H1 (cell line): ENCODE measurements around the gene IL26. TPM values are rescaled to one million over a fixed set of nuclear protein-coding genes. Genes with fewer than 3 reads are reported as not detected.

Source experiments
- CTCF ChIA-PET: fragments of 300-600 bp; sonication (Branson Sonifier 250); formaldehyde crosslinking; loops from one replicate; lab custom pipeline; 2021; ENCODE audit not compliant: partially characterized antibody; lab: Charles Lee
- POLR2A ChIA-PET: fragments of 300-600 bp; sonication (Branson Sonifier 250); formaldehyde crosslinking; loops from one replicate; lab custom pipeline; 2021; ENCODE audit warnings: inconsistent platforms; ENCODE audit not compliant: partially characterized antibody; lab: Charles Lee
- DNase-seq, 2 experiments: peaks; one replicate each; pipeline versions ENCODE4 v3.0.0 to v3.0.0-alpha.2; 2010 to 2022; ENCODE audit warnings: low spot score in 2 of 2, low read depth in 1 of 2, mixed read lengths in 1 of 2
- FAIRE-seq: peaks from 2 replicates; lab custom pipeline; 2011; peaks lifted over from hg19 to GRCh38; lab: Jason Lieb, UNC
- H2AFZ ChIP-seq: 2 replicates; pipeline ENCODE4 v1.8.1; 2012; ENCODE audit warnings: low read length, inconsistent platforms
- H2AK5ac ChIP-seq: 2 replicates; pipeline ENCODE4 v1.6.1; 2013; ENCODE audit warnings: low read depth, low read length
- H2BK120ac ChIP-seq: replicated peaks from 2 replicates; pipeline ENCODE3; 2013; ENCODE audit warnings: low read depth, low read length, inconsistent platforms
- H2BK12ac ChIP-seq: 2 replicates; pipeline ENCODE4 v1.6.1; 2013; ENCODE audit warnings: low read depth, low read length
- H2BK15ac ChIP-seq: 2 replicates; pipeline ENCODE4 v1.6.1; 2013; ENCODE audit warnings: low read length
- H2BK20ac ChIP-seq: 2 replicates; pipeline ENCODE4 v1.6.1; 2013; ENCODE audit warnings: low read length
- H2BK5ac ChIP-seq: 2 replicates; pipeline ENCODE4 v1.6.1; 2013; ENCODE audit warnings: low read depth, low read length
- H3K14ac ChIP-seq: 2 replicates; pipeline ENCODE4 v1.6.1; 2013; ENCODE audit warnings: inconsistent platforms; ENCODE audit not compliant: insufficient read length
- H3K18ac ChIP-seq: 2 replicates; pipeline ENCODE4 v1.6.1; 2013; ENCODE audit warnings: low read length; ENCODE audit errors: extremely low read depth
- H3K23ac ChIP-seq: 2 replicates; pipeline ENCODE4 v1.6.1; 2013; ENCODE audit warnings: inconsistent platforms; ENCODE audit not compliant: insufficient read length
- H3K23me2 ChIP-seq: 2 replicates; pipeline ENCODE4 v1.6.1; 2013; ENCODE audit warnings: low read depth, low read length
- H3K27ac ChIP-seq: 2 replicates; pipeline ENCODE4 v1.6.1; 2011; ENCODE audit warnings: low read depth, low read length, inconsistent platforms
- H3K27me3 ChIP-seq, 4 experiments: replicated peaks in 1 of 4; 1 replicate in 1 of 4; 2 replicates in 3 of 4; pipeline versions ENCODE4 v1.6.1 to v1.8.1; 2011 to 2013; ENCODE audit warnings: low read length in 3 of 4, mild to moderate bottlenecking in 3 of 4, inconsistent platforms in 2 of 4, mixed read lengths in 2 of 4, moderate library complexity in 1 of 4; ENCODE audit not compliant: control insufficient read depth in 3 of 4, insufficient read depth in 3 of 4; ENCODE audit errors: extremely low read depth in 1 of 4
- H3K36me3 ChIP-seq, 4 experiments: 2 replicates each; pipeline versions ENCODE4 v1.6.1 to v1.8.1; 2011 to 2013; ENCODE audit warnings: mild to moderate bottlenecking in 4 of 4, low read length in 3 of 4, moderate library complexity in 2 of 4, control low read depth in 1 of 4, inconsistent platforms in 1 of 4; ENCODE audit not compliant: insufficient read depth in 4 of 4, control insufficient read depth in 2 of 4
- H3K4ac ChIP-seq: replicated peaks from 2 replicates; pipeline ENCODE3; 2013; ENCODE audit warnings: low read length, low read depth, mixed read lengths, inconsistent platforms; ENCODE audit not compliant: insufficient read length
- H3K4me1 ChIP-seq, 4 experiments: replicated peaks in 1 of 4; 1 replicate in 1 of 4; 2 replicates in 3 of 4; pipeline versions ENCODE4 v1.6.1 to v1.8.1; 2011 to 2013; ENCODE audit warnings: low read length in 3 of 4, inconsistent platforms in 2 of 4, mixed read lengths in 1 of 4; ENCODE audit not compliant: insufficient read depth in 4 of 4, control insufficient read depth in 3 of 4
- H3K4me2 ChIP-seq, 2 experiments: 2 replicates each; pipeline versions ENCODE4 v1.6.1 to v1.8.1; 2011 to 2013; ENCODE audit warnings: low read depth in 2 of 2, low read length in 2 of 2, control low read depth in 1 of 2, inconsistent platforms in 1 of 2, mild to moderate bottlenecking in 1 of 2; ENCODE audit not compliant: insufficient read depth in 1 of 2
- H3K4me3 ChIP-seq, 4 experiments: fragments of 200-600, 300-600 bp in 1 of 4; sonication (generic), shearing (Covaris generic), sonication (Bioruptor Twin) in 1 of 4; 2 replicates each; pipeline versions ENCODE4 v1.5.1 to v1.8.1; 2011 to 2016; ENCODE audit warnings: low read length in 4 of 4, low read depth in 3 of 4, control low read depth in 2 of 4, inconsistent platforms in 2 of 4, mild to moderate bottlenecking in 2 of 4, mixed read lengths in 1 of 4, moderate library complexity in 1 of 4; ENCODE audit not compliant: insufficient read depth in 2 of 4; ENCODE audit errors: extremely low read depth in 1 of 4
- H3K56ac ChIP-seq: replicated peaks from 2 replicates; pipeline ENCODE3; 2013; ENCODE audit warnings: low read depth, mild to moderate bottlenecking, mixed read lengths, low read length, inconsistent platforms; ENCODE audit not compliant: insufficient read length
- H3K79me1 ChIP-seq: 2 replicates; pipeline ENCODE4 v1.6.1; 2013; ENCODE audit warnings: low read depth, low read length, control low read depth
- H3K79me2 ChIP-seq, 2 experiments: 2 replicates each; pipeline versions ENCODE4 v1.6.1 to v1.8.1; 2012 to 2013; ENCODE audit warnings: low read length in 2 of 2, mild to moderate bottlenecking in 2 of 2, inconsistent platforms in 1 of 2; ENCODE audit not compliant: insufficient read depth in 2 of 2, control insufficient read depth in 1 of 2
- H3K9ac ChIP-seq, 4 experiments: replicated peaks in 1 of 4; 1 replicate in 1 of 4; 2 replicates in 3 of 4; pipeline versions ENCODE4 v1.6.1 to v1.8.1; 2011 to 2013; ENCODE audit warnings: low read depth in 3 of 4, low read length in 3 of 4, control low read depth in 2 of 4, mild to moderate bottlenecking in 2 of 4, moderate library complexity in 2 of 4, inconsistent platforms in 1 of 4; ENCODE audit errors: extremely low read depth in 1 of 4
- H3K9me3 ChIP-seq, 2 experiments: 2 replicates each; pipeline versions ENCODE4 v1.6.1 to v1.8.1; 2012 to 2013; ENCODE audit warnings: mild to moderate bottlenecking in 2 of 2, moderate library complexity in 2 of 2, control low read depth in 1 of 2, inconsistent platforms in 1 of 2, low read depth in 1 of 2, low read length in 1 of 2, mixed read lengths in 1 of 2; ENCODE audit not compliant: insufficient read depth in 2 of 2
- H4K20me1 ChIP-seq, 2 experiments: replicated peaks in 1 of 2; 2 replicates each; pipeline versions ENCODE3 to v1.8.1; 2011 to 2013; ENCODE audit warnings: inconsistent platforms in 2 of 2, low read length in 2 of 2, mild to moderate bottlenecking in 1 of 2; ENCODE audit not compliant: insufficient read depth in 2 of 2, control insufficient read depth in 1 of 2
- H4K5ac ChIP-seq: 2 replicates; pipeline ENCODE4 v1.6.1; 2013; ENCODE audit warnings: low read length, low read depth, mixed read lengths, inconsistent platforms; ENCODE audit not compliant: insufficient read length
- H4K8ac ChIP-seq: 2 replicates; pipeline ENCODE4 v1.8.0; 2013; ENCODE audit warnings: mild to moderate bottlenecking, moderate library complexity, low read length, inconsistent platforms; ENCODE audit not compliant: insufficient read depth; ENCODE audit errors: extremely low read depth
- H4K91ac ChIP-seq: replicated peaks from 2 replicates; pipeline ENCODE3; 2013; ENCODE audit warnings: low read length, mixed read lengths, inconsistent platforms; ENCODE audit not compliant: insufficient read length
- WGBS, 2 experiments: shearing (Covaris generic) in 1 of 2; methylation state at CpG; one replicate each; pipeline versions ENCODE4 v1.1.6 to v1.1.7; 2013 to 2015; ENCODE audit warnings: low lambda C conversion rate in 2 of 2, mixed read lengths in 2 of 2, inconsistent platforms in 1 of 2, low coverage in 1 of 2, missing lambda C conversion rate in 1 of 2; ENCODE audit not compliant: insufficient replicate concordance in 2 of 2, insufficient coverage in 1 of 2, insufficient read length in 1 of 2; ENCODE audit errors: extremely low coverage in 1 of 2, missing lambda C conversion rate in 1 of 2; 5-methylcytosine and 5-hydroxymethylcytosine counted together
- polyA plus RNA-seq, 7 experiments: library from polyadenylated mRNA; depleted of rRNA in 3 of 7; stranded (reverse) in 5 of 7; unstranded in 2 of 7; fragments of >200 nt in 5 of 7; fragments of 200-250 nt in 2 of 7; gene quantifications; 1 replicate in 5 of 7; 2 replicates in 1 of 7; 4 replicates in 1 of 7; pipeline versions ENCODE4 v1.2.1 to v1.2.3, GENCODE V29; 2011 to 2013; ENCODE audit warnings: missing spikeins in 2 of 7, mixed read lengths in 2 of 7
- total RNA-seq: library from RNA; stranded (reverse); fragmentation: NEBNext Ultra II Directional; extraction: Animal tissue kit (Norgen Biotek cat#: 25700); gene quantifications from 2 replicates; pipeline ENCODE4 v1.2.1, GENCODE V29; 2021

Gene IL26
- total and polyA plus RNA-seq, 2 of the 8 experiments (the other 6 are each of a cell fraction or from before 2014, with no cell fraction given): not detected

- no peak overlapping the region for H2BK20ac ChIP-seq
- H4K20me1 ChIP-seq: no peaks in the 10 kb centered on the region
- no peak overlapping the region for H2BK15ac ChIP-seq
- no peaks in the 10 kb centered on the region for H3K9me3 ChIP-seq
- no peak overlapping the region for H2BK12ac ChIP-seq
- no peak for DNase-seq
- H3K23me2 ChIP-seq: no peaks in the 10 kb centered on the region
- 87% methylated on average over 5 of the region's 5 CpGs; no CpG with 5 or more reads in 1 of the 2 experiments for WGBS, 2 experiments
- no peak overlapping the region for H4K8ac ChIP-seq
- H3K79me1 ChIP-seq: no peaks in the 10 kb centered on the region; the same call in 1 of the 2 replicates
- no peaks in the 10 kb centered on the region for H3K36me3 ChIP-seq
- H3K56ac ChIP-seq: no peak overlapping the region
- no peak overlapping the region for H3K14ac ChIP-seq
- H3K79me2 ChIP-seq: no peaks in the 10 kb centered on the region
- no peak overlapping the region for H2BK120ac ChIP-seq
- H3K4ac ChIP-seq: no peak overlapping the region
- H3K18ac ChIP-seq: no peak overlapping the region
- no peak overlapping the region for H3K9ac ChIP-seq
- H3K4me3 ChIP-seq: no peak overlapping the region
- H2AFZ ChIP-seq: no peak overlapping the region
- no peak overlapping the region for H3K4me2 ChIP-seq
- no peaks in the 10 kb centered on the region for H3K4me1 ChIP-seq
- H3K23ac ChIP-seq: no peak overlapping the region
- ChIA-PET POLR2A (no interaction called here), CTCF (interaction anchor here (0.7 to 2.0 kb wide), 6 partner anchors 10 to 1641 kb away, joined by 3 to 8 read pairs (median 4); no protein-coding TSS in a partner anchor)
- no peak overlapping the region for H2BK5ac ChIP-seq
- H4K91ac ChIP-seq: no peak overlapping the region
- FAIRE-seq: no peak
- no peak overlapping the region for H4K5ac ChIP-seq
- H2AK5ac ChIP-seq: no peak overlapping the region
- H3K27ac ChIP-seq: no peak overlapping the region
- no peaks in the 10 kb centered on the region for H3K27me3 ChIP-seq
These were observed 7.9 kb upstream of the IL26 start for GRCh38 chr12:68233498-68233897.
